ENCODE results near the gene ADSL. TPM values are rescaled to one million over a fixed set of nuclear protein-coding genes. Genes with fewer than 3 reads are reported as not detected.
"Not testable (repeated sequence)": the region's sequence is repeated elsewhere in the genome, so short reads cannot be mapped to it uniquely, and the experiment has no call there.

The ADSL gene
- total and polyA plus RNA-seq, 4 donors: 31.1 to 49.0 (median 37.7) TPM

DNA sequence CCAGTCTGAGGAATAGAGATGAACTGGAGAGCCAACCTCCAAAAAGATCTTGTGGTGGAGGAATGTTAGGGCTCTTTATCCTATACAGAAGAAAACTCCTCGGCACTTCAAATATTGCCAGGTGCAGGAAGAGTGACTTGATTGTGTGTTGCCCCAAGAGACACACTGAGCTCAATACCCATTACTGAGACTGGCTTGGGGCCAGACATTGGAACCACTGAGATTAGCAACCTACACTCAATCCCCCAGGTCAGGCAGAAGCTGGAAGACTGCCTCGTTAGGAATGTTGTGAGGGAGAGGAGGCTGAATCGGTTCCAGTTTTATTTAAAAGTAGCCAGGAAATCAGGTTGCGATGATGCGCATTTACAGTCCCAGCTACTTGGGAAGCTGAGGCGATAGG lies 21.7 kb downstream of the ADSL start:
- ATAC-seq (ENCODE audit: low FRiP score) (no peak), DNase-seq (no peak)
- H3K27ac ChIP-seq (ENCODE audit: low read depth in 1 of 2, low read length in 2 of 2): no peak overlapping the region
- no peaks in the 10 kb centered on the region for H3K4me1 ChIP-seq (ENCODE audit: control insufficient read depth in 1 of 2, insufficient read depth in 2 of 2, low read length in 2 of 2)
- 80 to 85% methylated on average over 6 of the region's 6 CpGs for whole genome bisulfite sequencing, 2 donors
- no peaks in the 10 kb centered on the region for H3K27me3 ChIP-seq (ENCODE audit: control insufficient read depth in 1 of 2, insufficient read depth in 2 of 2, low read length in 1 of 2)
- peaks cover 0 to 13% of the 10 kb centered on the region in 2 donors for H3K36me3 ChIP-seq (ENCODE audit: control insufficient read depth in 1 of 2, insufficient read depth in 2 of 2, low read length in 1 of 2)
- no peak overlapping the region for H3K4me3 ChIP-seq (ENCODE audit: low read length in 2 of 2)
- no peaks in the 10 kb centered on the region for H3K9me3 ChIP-seq (ENCODE audit: control insufficient read depth, low read length)
- intact Hi-C loops (cut with DNase I): loop anchor here in 1 of 2 donors (10.0 kb wide), 1 partner anchor 277 kb away; no protein-coding TSS in a partner anchor

DNA sequence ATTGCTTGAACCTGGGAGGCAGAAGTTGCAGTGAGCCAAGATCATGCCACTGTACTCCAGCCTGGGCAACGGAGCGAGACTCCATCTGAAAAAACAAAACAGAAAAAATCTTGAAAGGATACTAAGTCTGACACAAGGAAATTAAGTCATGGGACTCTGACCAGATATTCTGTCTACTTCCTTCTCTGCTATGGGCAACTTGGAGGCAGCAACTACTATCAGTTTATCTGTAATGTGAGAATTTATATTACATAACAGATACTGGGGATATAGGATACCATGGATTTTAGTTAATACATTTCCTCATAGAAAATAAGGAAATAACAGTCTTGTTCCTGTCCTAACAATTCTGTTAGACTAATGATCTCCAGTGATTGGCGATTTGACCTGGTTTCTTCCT lies 22.5 kb downstream of the ADSL start:
- no peak overlapping the region for H3K27ac ChIP-seq (ENCODE audit: low read depth in 1 of 2, low read length in 2 of 2)
- H3K4me3 ChIP-seq (ENCODE audit: low read length in 2 of 2): no peak overlapping the region
- 85 to 86% methylated on average over 3 of the region's 3 CpGs for WGBS, 2 donors
- peaks cover 0 to 13% of the 10 kb centered on the region in 2 donors for H3K36me3 ChIP-seq (ENCODE audit: control insufficient read depth in 1 of 2, insufficient read depth in 2 of 2, low read length in 1 of 2)
- intact Hi-C loops (cut with DNase I): loop anchor here in 1 of 2 donors (10.0 kb wide), 1 partner anchor 276 kb away; no protein-coding TSS in a partner anchor
- ATAC-seq (ENCODE audit: low FRiP score) (no peak), DNase-seq (no peak)
- no peaks in the 10 kb centered on the region for H3K4me1 ChIP-seq (ENCODE audit: control insufficient read depth in 1 of 2, insufficient read depth in 2 of 2, low read length in 2 of 2)
- H3K9me3 ChIP-seq (ENCODE audit: control insufficient read depth, low read length): no peaks in the 10 kb centered on the region
- H3K27me3 ChIP-seq (ENCODE audit: control insufficient read depth in 1 of 2, insufficient read depth in 2 of 2, low read length in 1 of 2): no peaks in the 10 kb centered on the region

DNA sequence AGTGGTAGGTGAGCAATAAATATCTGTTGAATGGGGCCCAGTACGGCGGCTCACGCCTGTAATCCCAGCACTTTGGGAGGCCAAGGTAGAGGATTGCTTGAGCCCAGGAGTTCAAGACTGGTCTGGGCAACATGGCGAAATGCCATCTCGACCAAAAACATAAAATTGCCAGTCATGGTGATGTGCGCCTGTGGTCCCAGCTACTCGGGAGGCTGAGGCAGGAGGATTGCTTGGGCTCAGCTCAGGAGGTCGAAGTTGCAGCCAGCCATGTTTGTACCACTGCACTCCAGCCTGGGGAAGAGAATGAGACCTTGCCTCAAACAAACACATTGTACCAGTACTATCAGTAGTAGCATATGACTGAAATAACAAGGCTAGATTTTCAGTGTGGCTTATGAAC lies 28.3 kb downstream of the ADSL start:
- no peak for DNase-seq
- no peaks in the 10 kb centered on the region for H3K4me1 ChIP-seq (ENCODE audit: control insufficient read depth in 1 of 2, insufficient read depth in 2 of 2, low read length in 2 of 2)
- no peak overlapping the region for H3K4me3 ChIP-seq (ENCODE audit: low read length in 2 of 2)
- intact Hi-C loops (cut with DNase I): no loop called here
- 96 to 97% methylated on average over 8 of the region's 8 CpGs for WGBS, 2 donors
- no peaks in the 10 kb centered on the region for H3K27me3 ChIP-seq (ENCODE audit: control insufficient read depth in 1 of 2, insufficient read depth in 2 of 2, low read length in 1 of 2)
- no peak overlapping the region for H3K27ac ChIP-seq (ENCODE audit: low read depth in 1 of 2, low read length in 2 of 2)
- ATAC-seq (ENCODE audit: low FRiP score): no peak
- H3K36me3 ChIP-seq (ENCODE audit: control insufficient read depth in 1 of 2, insufficient read depth in 2 of 2, low read length in 1 of 2): no peaks in the 10 kb centered on the region
- no peaks in the 10 kb centered on the region for H3K9me3 ChIP-seq (ENCODE audit: control insufficient read depth, low read length)

DNA sequence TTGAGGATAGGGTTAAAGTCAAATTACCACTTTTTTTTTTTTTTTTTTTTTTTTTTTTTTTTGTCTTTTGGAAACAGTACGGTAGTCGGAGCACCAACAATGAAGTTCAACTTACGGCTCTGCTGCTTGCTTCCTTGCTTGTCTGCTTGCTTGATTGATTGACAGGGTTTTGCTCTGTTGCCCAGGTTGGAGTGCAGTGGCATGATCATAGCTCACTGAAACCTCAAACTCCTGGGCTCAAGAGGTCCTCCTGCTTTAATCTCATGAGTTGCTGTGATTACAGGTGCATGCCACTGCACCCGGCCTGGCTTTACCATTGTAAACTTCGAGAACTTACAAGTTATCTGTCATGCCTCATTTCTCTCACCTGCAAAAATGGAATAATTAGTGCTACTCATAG lies 29.8 kb downstream of the ADSL start:
- no peaks in the 10 kb centered on the region for H3K9me3 ChIP-seq (ENCODE audit: control insufficient read depth, low read length)
- H3K4me3 ChIP-seq (ENCODE audit: low read length in 2 of 2): no peak overlapping the region
- ATAC-seq (ENCODE audit: low FRiP score) (no peak), DNase-seq (no peak)
- H3K36me3 ChIP-seq (ENCODE audit: control insufficient read depth in 1 of 2, insufficient read depth in 2 of 2, low read length in 1 of 2): no peaks in the 10 kb centered on the region
- intact Hi-C loops (cut with DNase I): no loop called here
- 73 to 76% methylated on average over 5 of the region's 5 CpGs for WGBS, 2 donors
- no peaks in the 10 kb centered on the region for H3K27me3 ChIP-seq (ENCODE audit: control insufficient read depth in 1 of 2, insufficient read depth in 2 of 2, low read length in 1 of 2)
- H3K27ac ChIP-seq (ENCODE audit: low read depth in 1 of 2, low read length in 2 of 2): no peak overlapping the region
- H3K4me1 ChIP-seq (ENCODE audit: control insufficient read depth in 1 of 2, insufficient read depth in 2 of 2, low read length in 2 of 2): no peaks in the 10 kb centered on the region

DNA sequence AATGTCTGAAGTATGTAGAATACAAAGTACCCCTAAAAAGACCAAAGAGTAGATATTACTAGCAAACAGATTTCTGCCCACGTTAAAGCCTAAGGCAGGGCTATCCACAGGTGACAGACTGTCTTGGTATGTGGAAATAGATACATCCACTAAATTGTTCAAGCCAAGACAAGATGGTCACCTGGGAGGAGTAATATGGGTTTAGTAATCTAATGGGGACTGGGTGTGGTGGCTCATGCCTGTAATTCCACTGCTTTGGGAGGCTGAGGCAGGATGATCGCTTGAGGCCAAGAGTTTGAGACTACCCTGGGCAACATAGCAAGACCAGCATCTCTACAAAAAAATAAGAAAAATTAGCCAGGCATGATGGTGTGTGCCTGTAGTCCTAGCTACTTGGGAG lies 31.6 kb downstream of the ADSL start:
- Histone ChIP-seq H3K36me3 (ENCODE audit: control insufficient read depth in 1 of 2, insufficient read depth in 2 of 2, low read length in 1 of 2) (no peaks in the 10 kb centered on the region), H3K27me3 (ENCODE audit: control insufficient read depth in 1 of 2, insufficient read depth in 2 of 2, low read length in 1 of 2) (no peaks in the 10 kb centered on the region), H3K4me3 (ENCODE audit: low read length in 2 of 2) (no peak overlapping the region), H3K4me1 (ENCODE audit: control insufficient read depth in 1 of 2, insufficient read depth in 2 of 2, low read length in 2 of 2) (no peaks in the 10 kb centered on the region), H3K9me3 (ENCODE audit: control insufficient read depth, low read length) (no peaks in the 10 kb centered on the region), H3K27ac (ENCODE audit: low read depth in 1 of 2, low read length in 2 of 2) (no peak overlapping the region)
- 98% methylated on average over 2 of the region's 2 CpGs for WGBS, 2 donors
- ATAC-seq (ENCODE audit: low FRiP score) (no peak), DNase-seq (no peak)
- intact Hi-C loops (cut with DNase I): no loop called here

DNA sequence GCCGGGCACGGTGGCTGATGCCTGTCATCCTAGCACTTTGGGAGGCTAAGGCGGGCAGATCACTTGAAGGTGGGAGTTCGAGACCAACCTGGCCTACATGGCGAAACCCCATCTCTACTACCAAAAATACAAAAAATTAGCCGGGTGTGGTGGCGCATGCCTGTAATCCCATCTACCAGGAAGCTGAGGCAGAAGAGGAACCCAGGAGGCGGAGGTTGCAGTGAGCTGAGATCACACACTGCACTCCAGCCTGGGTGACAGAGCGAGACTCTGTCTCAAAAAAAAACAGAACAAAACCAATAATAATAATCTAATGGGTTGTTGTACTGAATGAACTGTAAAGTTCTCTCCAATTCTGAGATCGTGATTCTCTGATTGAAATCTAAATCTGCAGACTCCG lies 32.1 kb downstream of the ADSL start:
- WGBS, 2 donors: 86 to 88% methylated on average over 11 of the region's 11 CpGs
- intact Hi-C loops (cut with DNase I); DNase-seq; H3K9me3 ChIP-seq (ENCODE audit: control insufficient read depth, low read length); H3K27me3 ChIP-seq (ENCODE audit: control insufficient read depth in 1 of 2, insufficient read depth in 2 of 2, low read length in 1 of 2); H3K4me3 ChIP-seq (ENCODE audit: low read length in 2 of 2); H3K27ac ChIP-seq (ENCODE audit: low read depth in 1 of 2, low read length in 2 of 2); ATAC-seq (ENCODE audit: low FRiP score); H3K36me3 ChIP-seq (ENCODE audit: control insufficient read depth in 1 of 2, insufficient read depth in 2 of 2, low read length in 1 of 2); H3K4me1 ChIP-seq (ENCODE audit: control insufficient read depth in 1 of 2, insufficient read depth in 2 of 2, low read length in 2 of 2): not testable (repeated sequence)

DNA sequence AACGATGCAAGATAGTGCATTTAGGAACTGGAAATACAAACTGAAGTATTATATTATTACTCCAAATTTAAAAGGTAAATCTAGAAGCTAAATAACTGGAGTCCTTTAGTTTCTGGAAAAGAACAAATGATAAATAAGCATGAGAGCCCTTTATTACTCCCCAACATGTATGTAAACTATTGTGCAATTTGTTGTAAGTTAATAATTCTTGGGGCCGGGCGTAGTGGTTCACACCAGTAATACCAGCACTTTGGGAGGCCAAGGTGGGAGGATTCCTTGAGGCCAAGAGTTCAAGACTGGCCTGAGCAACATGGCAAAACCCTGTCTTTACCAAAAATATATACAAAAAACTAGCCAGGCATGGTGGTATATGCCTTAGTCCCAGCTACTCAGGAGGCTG lies 35.2 kb downstream of the ADSL start:
- ATAC-seq (ENCODE audit: low FRiP score) (no peak), DNase-seq (no peak)
- H3K4me3 ChIP-seq (ENCODE audit: low read length in 2 of 2): no peak overlapping the region
- no peaks in the 10 kb centered on the region for H3K9me3 ChIP-seq (ENCODE audit: control insufficient read depth, low read length)
- no peaks in the 10 kb centered on the region for H3K27me3 ChIP-seq (ENCODE audit: control insufficient read depth in 1 of 2, insufficient read depth in 2 of 2, low read length in 1 of 2)
- 97% methylated on average over 3 of the region's 3 CpGs for WGBS, 2 donors
- H3K27ac ChIP-seq (ENCODE audit: low read depth in 1 of 2, low read length in 2 of 2): no peak overlapping the region
- H3K36me3 ChIP-seq (ENCODE audit: control insufficient read depth in 1 of 2, insufficient read depth in 2 of 2, low read length in 1 of 2): no peaks in the 10 kb centered on the region
- intact Hi-C loops (cut with DNase I): no loop called here
- no peaks in the 10 kb centered on the region for H3K4me1 ChIP-seq (ENCODE audit: control insufficient read depth in 1 of 2, insufficient read depth in 2 of 2, low read length in 2 of 2)

DNA sequence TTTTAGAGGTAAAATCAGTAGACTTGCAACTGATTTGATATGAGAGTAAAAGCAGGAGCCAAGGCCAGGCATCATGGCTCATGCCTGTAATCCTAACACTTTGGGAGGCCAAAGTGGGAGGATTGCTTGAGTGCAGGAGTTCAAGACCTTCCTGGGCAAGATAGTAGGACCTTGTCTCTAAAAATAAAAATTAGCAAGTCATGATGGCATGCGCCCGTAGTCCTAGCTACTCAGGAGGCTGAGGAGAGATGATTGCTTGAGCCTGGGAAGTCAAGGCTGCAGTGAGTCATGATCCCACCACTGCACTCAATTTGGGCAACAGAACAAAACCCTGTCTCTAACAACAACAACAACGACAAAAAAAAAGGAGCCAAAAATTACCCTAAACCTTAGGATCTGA lies 37.6 kb downstream of the ADSL start:
- H3K4me3 ChIP-seq (ENCODE audit: low read length in 2 of 2): no peak overlapping the region
- no peak overlapping the region for H3K27ac ChIP-seq (ENCODE audit: low read depth in 1 of 2, low read length in 2 of 2)
- DNase-seq (no peak), ATAC-seq (ENCODE audit: low FRiP score) (no peak)
- WGBS, 2 donors: 51 to 54% methylated on average over 3 of the region's 3 CpGs
- H3K27me3 ChIP-seq (ENCODE audit: control insufficient read depth in 1 of 2, insufficient read depth in 2 of 2, low read length in 1 of 2): no peaks in the 10 kb centered on the region
- H3K4me1 ChIP-seq (ENCODE audit: control insufficient read depth in 1 of 2, insufficient read depth in 2 of 2, low read length in 2 of 2): no peaks in the 10 kb centered on the region
- intact Hi-C loops (cut with DNase I): no loop called here
- H3K36me3 ChIP-seq (ENCODE audit: control insufficient read depth in 1 of 2, insufficient read depth in 2 of 2, low read length in 1 of 2): no peaks in the 10 kb centered on the region
- H3K9me3 ChIP-seq (ENCODE audit: control insufficient read depth, low read length): no peaks in the 10 kb centered on the region

DNA sequence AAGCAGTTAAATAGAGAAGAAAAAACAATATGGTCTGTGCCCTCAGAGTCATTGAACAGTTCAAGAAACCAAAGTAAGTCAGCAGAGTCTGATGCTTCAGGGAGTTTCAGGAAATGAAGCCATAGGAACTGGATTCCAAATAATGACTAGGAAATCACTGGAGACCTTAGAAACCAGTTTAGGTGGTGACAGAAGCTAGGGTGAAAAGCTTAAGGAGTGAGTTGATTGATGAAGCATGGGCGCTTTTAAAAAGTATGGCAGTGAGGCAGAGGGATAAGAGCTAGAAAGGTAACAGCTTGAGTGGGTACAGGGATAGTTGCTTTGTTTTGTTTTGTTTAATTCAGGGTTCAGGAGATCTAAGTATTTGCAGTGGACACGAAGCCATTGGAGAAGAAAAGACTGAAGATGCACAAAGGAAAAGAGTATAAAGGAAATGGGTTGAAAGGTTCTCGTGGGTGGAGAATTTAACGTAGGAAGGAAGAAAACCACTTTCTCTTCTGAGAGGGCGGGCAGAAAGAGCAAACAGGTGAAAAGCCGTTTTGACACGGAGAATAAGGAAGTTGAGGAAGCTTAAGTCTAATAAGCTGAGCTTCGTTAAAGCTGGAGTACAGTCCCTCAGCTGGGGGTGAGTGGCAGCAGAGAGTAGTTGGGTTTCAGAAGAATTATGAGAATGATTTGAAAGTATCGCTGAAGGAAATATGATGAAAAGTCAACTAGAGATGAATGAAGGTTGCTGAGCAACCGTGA lies 38.9 kb downstream of the ADSL start:
- no peaks in the 10 kb centered on the region for H3K36me3 ChIP-seq (ENCODE audit: control insufficient read depth in 1 of 2, insufficient read depth in 2 of 2, low read length in 1 of 2)
- H3K9me3 ChIP-seq (ENCODE audit: control insufficient read depth, low read length): no peaks in the 10 kb centered on the region
- intact Hi-C loops (cut with DNase I): no loop called here
- no peak for DNase-seq
- no peaks in the 10 kb centered on the region for H3K27me3 ChIP-seq (ENCODE audit: control insufficient read depth in 1 of 2, insufficient read depth in 2 of 2, low read length in 1 of 2)
- no peak overlapping the region for H3K27ac ChIP-seq (ENCODE audit: low read depth in 1 of 2, low read length in 2 of 2)
- 85 to 88% methylated on average over 10 of the region's 10 CpGs for WGBS, 2 donors
- no peak overlapping the region for H3K4me3 ChIP-seq (ENCODE audit: low read length in 2 of 2)
- no peaks in the 10 kb centered on the region for H3K4me1 ChIP-seq (ENCODE audit: control insufficient read depth in 1 of 2, insufficient read depth in 2 of 2, low read length in 2 of 2)
- no peak for ATAC-seq (ENCODE audit: low FRiP score)

Data from aorta (tissue), 5 donors.